Ectodermal cell (in vitro differentiated cells): ENCODE data around the gene TNS3. TPM values are rescaled to one million over a fixed set of nuclear protein-coding genes. Genes with fewer than 3 reads are reported as not detected.

Experiments
- H3K27ac ChIP-seq: 2 replicates; pipeline ENCODE4 v1.7.0; 2013; ENCODE audit warnings: mild to moderate bottlenecking, low read depth, low read length; ENCODE audit not compliant: insufficient read depth, poor library complexity, severe bottlenecking
- H3K27me3 ChIP-seq: 2 replicates; pipeline ENCODE4 v1.7.0; 2013; ENCODE audit warnings: mild to moderate bottlenecking, low read length; ENCODE audit not compliant: insufficient read depth, control insufficient read depth, poor library complexity, severe bottlenecking
- H3K36me3 ChIP-seq: one replicate; pipeline ENCODE4 v1.7.0; 2013; ENCODE audit warnings: low read length; ENCODE audit not compliant: control insufficient read depth, insufficient read depth
- H3K4me1 ChIP-seq: one replicate; pipeline ENCODE4 v1.7.0; 2013; ENCODE audit warnings: low read length; ENCODE audit not compliant: control insufficient read depth, insufficient read depth
- H3K4me3 ChIP-seq: 2 replicates; pipeline ENCODE4 v1.7.0; 2013; ENCODE audit warnings: low read depth, low read length, control low read depth; ENCODE audit not compliant: insufficient read depth
- H3K9me3 ChIP-seq: 2 replicates; pipeline ENCODE4 v1.7.0; 2013; ENCODE audit warnings: mild to moderate bottlenecking, low read length, moderate library complexity; ENCODE audit not compliant: control insufficient read depth
- WGBS, 2 experiments: methylation state at CpG; one replicate each; pipeline ENCODE4 v1.1.7; 2013; ENCODE audit warnings: missing lambda C conversion rate in 2 of 2; 5-methylcytosine and 5-hydroxymethylcytosine counted together
- polyA plus RNA-seq, 4 experiments: library from polyadenylated mRNA; stranded (reverse); fragments of 50-300 nt; gene quantifications; one replicate each; pipeline ENCODE4 v1.2.3, GENCODE V29; 2013

TNS3 gene
- 32.8 TPM for polyA plus RNA-seq (2013, experiment 1 of 4)
- polyA plus RNA-seq (2013, experiment 2 of 4): 36.5 TPM
- polyA plus RNA-seq (2013, experiment 3 of 4): 19.4 TPM
- polyA plus RNA-seq (2013, experiment 4 of 4): 22.0 TPM

DNA sequence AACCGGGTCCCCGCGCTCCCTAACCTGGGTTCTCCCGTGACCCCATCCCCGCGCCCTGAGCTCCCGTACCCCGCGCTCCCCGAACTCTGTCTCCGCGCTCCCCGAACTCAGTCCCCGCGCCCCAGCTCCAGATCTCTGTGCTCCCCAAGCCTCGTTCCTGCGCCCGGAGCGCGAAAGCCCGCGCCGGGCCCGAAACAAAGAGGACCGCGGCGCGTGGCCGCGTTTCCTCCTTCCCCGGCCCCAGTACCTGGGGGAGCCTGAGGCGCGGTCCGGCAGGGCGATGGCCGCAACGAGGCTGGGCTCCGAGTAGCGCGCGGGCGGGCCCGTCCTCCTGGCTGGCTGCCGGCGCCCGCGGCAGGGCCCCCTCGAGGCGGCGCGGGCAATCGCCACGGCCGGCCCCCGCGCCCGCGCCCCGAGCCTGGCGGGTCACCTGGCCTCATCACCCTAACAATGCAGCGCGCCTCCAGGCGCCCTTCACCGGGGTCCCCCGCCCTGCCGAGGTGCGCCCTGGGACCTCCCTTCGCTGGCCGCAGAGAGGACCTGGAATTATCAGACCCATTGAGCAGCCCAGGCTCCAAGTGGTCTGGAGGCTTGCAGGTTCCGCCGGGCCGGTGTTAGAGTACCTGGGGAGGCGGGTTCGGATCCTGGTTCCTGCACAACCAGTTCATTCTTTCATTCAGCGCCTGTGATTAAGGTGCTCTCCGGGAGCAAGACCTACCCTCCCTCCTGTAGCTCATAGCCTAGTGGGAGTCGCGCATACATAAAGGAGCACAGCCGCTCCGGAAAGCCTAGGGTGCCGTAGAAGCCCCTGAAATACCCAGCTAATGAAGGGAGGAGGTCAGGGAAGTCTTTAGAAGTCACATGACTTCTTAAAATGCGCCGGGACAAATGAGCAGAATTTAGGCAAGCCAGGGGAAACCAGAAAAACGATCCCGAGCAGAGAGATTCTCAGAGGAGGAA, at the start of gene TNS3:
Gene TNS3 (minus strand): TSS at position 308 of the 960 bp plus-strand sequence. CDS start 142,475 bp downstream, outside the sequence.
- H3K27ac ChIP-seq: no peak within 1 kb of the TSS
- H3K36me3 ChIP-seq: no peaks in the 10 kb centered on the region
- no peaks in the 10 kb centered on the region for H3K9me3 ChIP-seq
- WGBS, 2 experiments: 3% methylated on average over 85 of the region's 85 CpGs
- peaks cover 19% of the 10 kb centered on the region for H3K4me1 ChIP-seq
- H3K27me3 ChIP-seq: peaks cover 10% of the 10 kb centered on the region
- peak within 1 kb of the TSS; percentile 77 for H3K4me3 ChIP-seq

DNA sequence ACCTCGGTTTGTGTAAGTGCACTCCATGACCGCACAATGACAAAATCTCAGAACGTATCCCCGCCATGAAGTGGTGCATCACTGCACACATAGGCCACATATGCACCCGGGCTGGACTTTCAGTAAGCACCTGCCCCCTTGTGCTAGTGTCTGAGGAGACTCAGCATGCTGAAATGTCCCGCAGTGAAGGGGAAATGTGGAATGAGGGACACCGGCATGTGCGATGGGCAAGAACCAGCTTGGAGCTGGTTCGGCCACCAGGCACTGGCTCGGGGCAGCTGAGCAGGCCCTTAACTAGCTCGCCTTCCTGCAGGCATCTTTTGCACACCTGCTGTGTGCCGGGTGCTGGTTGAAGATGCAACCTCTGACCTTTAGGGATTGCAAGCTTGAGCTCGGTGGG, 49.8 kb upstream of the TNS3 start:
- H3K36me3 ChIP-seq: no peaks in the 10 kb centered on the region
- H3K4me3 ChIP-seq: no peak overlapping the region
- no peaks in the 10 kb centered on the region for H3K9me3 ChIP-seq
- no peak overlapping the region for H3K27ac ChIP-seq
- peaks cover 25% of the 10 kb centered on the region for H3K4me1 ChIP-seq
- WGBS, 2 experiments: 93% methylated on average over 13 of the region's 13 CpGs
- no peaks in the 10 kb centered on the region for H3K27me3 ChIP-seq

DNA sequence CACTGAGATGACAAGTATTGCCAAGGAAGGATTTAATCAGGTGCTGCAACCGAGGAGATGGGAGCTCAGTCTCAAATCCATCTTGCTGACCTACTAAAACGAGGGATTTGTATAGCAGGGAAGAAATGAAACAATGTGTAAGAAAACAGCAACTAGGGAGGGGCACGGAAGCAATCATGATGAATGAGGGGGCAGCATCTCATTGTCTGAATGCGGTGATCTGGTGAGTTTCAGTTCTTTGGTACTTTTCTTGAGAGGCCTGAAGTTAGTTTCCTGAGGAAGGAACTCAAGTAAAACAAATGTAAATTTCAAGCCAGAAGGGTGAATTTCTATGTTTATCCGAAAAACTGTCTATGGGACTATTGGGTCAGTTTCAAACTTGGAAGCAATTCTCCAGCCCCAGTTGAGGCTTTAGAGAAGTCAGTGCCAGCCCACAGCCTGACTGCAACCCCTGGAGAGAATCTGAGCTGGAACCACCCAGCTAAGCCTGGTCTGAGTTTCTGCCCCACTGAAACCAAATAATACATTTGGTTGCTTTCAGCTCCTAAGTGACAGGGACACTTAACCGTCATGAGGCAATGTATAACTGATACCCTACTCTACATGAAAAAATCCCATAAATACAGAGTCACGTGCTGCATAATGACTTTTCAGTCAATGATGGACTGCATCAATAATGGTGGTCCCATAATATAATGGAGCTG, 45.8 kb upstream of the TNS3 start:
- 92 to 94% methylated on average over 7 of the region's 7 CpGs for WGBS, 2 experiments
- no peak overlapping the region for H3K27ac ChIP-seq
- H3K27me3 ChIP-seq: no peaks in the 10 kb centered on the region
- H3K36me3 ChIP-seq: no peaks in the 10 kb centered on the region
- H3K4me3 ChIP-seq: no peak overlapping the region
- H3K9me3 ChIP-seq: no peaks in the 10 kb centered on the region
- peaks cover 11% of the 10 kb centered on the region for H3K4me1 ChIP-seq

DNA sequence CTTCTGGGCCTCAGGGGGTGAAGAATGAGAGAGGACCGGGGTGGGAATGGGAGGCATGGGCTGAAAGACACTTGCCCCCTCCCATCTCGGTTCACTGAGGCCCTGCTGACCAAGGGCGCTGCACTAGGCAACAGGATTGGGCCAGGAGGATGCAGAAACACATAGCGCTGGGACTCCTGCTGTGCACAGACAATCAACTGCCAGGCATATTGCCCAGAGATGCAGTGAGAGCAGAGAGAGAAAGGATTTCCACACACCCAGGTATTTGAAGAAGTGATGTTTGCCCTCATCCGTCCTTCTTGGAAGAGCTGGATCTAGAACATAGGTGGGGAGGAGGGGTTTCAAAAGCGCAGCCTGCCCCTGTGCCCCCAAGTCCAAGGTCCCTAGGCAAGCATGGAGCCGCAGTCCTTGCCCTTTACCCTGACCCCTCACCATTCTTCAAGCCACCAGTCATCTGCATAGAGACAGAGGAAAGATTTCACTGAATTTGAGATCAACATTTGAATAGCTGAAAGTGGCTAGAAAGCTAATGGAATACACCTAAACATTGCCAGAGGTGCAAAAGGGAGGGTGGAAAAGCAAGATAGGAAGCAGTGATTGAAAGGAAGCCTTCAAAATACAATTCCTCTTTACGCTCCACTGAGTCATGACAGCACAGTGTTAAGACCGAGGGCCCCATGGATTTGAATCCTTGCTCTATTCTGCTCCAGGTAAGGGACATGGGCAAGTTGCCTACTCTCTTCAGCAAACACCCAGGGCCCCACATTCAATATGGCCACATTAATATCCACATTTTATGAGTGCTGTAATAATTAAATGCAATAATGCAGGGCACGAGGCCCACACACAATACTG, 44.2 kb upstream of the TNS3 start:
- Histone ChIP-seq H3K27ac (no peak overlapping the region), H3K4me1 (peaks cover 14% of the 10 kb centered on the region), H3K36me3 (no peaks in the 10 kb centered on the region), H3K27me3 (no peaks in the 10 kb centered on the region), H3K9me3 (no peaks in the 10 kb centered on the region), H3K4me3 (no peak overlapping the region)
- WGBS, 2 experiments: 53 to 58% methylated on average over 10 of the region's 10 CpGs

DNA sequence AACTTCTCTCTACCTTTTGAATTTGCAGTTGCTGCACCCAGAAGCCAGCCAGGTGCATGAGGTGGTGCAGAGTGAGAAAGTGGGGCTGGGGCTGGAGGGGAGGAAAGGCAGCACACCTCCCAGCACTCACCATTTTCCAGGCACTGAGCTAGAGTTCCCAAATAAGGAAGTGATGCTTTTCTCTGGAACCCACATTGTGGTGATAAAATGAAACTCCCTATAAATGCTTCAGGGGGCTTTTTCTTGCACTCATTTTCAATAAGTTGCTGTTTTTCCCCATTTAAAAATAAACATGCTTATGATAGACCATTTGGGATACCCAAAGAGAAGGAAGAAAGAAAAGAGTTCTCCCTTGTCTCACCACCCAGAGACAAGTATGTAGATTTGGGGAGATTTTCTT, 42.8 kb upstream of the TNS3 start:
- H3K9me3 ChIP-seq: no peaks in the 10 kb centered on the region
- H3K36me3 ChIP-seq: no peaks in the 10 kb centered on the region
- H3K27me3 ChIP-seq: no peaks in the 10 kb centered on the region
- H3K4me3 ChIP-seq: no peak overlapping the region
- H3K4me1 ChIP-seq: peaks cover 14% of the 10 kb centered on the region
- no peak overlapping the region for H3K27ac ChIP-seq

DNA sequence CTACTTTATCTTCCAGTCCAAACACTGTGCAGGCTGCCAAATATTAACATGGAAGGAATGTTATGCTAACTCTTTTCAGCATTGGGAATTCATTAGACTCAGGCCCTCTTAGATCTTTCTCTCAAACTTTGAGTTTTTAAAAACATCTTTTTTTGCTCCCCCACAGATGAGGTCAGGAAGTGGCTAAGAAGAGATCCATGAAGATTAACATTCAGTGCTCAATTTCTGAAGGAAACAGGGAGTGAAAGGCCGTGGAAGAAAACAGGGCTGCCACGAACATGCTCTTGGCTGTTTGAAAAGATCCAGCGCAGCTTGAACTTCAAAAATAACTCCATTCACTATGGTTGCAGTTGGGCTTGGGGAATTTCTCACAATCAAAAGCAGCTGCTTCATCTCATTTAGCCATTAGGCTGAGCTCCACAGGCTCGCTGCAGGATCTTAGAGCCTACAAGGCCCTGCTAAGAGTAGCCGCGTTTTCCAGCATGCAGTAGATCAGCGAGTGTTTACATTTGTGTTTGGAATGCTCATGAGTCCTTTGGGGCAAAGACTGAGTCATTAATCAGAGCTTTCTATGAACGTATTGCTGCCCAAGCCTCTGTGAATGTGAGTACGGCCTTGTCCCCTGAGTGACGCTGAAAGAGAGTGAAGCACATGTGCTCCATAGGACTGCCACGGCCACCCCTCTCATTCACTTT, 41.2 kb upstream of the TNS3 start:
- no peak overlapping the region for H3K4me3 ChIP-seq
- WGBS, 2 experiments: 74 to 77% methylated on average over 11 of the region's 11 CpGs
- no peaks in the 10 kb centered on the region for H3K27me3 ChIP-seq
- H3K36me3 ChIP-seq: no peaks in the 10 kb centered on the region
- no peak overlapping the region for H3K27ac ChIP-seq
- H3K4me1 ChIP-seq: peaks cover 14% of the 10 kb centered on the region
- H3K9me3 ChIP-seq: no peaks in the 10 kb centered on the region

DNA sequence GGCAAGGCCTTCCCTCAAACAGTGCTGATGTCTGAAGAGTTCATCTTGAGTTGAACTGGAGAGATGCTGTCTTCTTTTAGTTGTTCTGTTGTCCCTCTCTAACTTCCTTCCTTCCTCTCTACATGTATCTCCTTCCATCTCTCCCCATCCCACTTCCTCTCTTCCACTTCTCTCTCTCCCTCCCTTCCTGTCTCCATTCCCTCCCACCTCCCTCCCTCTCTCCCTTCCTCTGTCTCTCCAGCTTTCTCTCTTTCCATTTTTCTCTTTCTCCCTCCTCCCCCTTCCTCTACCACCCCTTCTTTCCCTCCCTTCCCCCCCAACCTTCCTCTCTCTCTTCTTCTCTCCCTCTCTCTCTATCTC, 40.7 kb upstream of the TNS3 start:
- Histone ChIP-seq H3K4me1 (peaks cover 14% of the 10 kb centered on the region), H3K9me3 (no peaks in the 10 kb centered on the region), H3K27ac (no peak overlapping the region), H3K4me3 (no peak overlapping the region), H3K36me3 (no peaks in the 10 kb centered on the region), H3K27me3 (no peaks in the 10 kb centered on the region)

DNA sequence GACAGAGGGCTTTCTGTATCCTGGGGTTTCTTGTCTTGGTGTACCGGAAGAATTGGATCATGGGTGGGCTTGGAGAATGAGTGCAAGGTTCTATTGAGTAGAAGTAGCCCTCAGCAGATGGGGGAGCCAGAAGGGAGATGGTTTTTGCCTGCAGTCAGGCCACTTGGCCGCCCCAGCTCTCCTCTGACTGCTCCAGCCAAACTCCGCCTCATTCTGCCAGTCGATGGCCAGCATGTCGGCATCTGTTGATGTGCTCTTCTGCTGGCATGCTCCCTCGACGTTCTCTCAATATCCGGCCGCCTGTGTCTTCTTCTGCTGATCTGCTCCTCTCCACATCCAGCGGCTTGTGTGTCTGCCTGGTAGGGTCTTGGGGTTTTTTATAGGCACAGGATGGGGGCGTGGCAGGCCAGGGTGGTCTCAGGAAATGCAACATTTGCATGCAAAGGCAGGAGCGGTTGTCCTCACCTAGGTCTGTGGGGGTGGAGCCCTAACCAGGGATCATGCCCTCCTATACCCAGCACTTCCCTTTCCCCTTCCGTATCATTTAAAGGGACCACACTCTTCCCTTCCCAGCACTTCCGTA, 40.2 kb upstream of the TNS3 start:
- Histone ChIP-seq H3K4me3 (no peak overlapping the region), H3K27ac (no peak overlapping the region), H3K27me3 (no peaks in the 10 kb centered on the region), H3K4me1 (peaks cover 14% of the 10 kb centered on the region), H3K36me3 (no peaks in the 10 kb centered on the region), H3K9me3 (no peaks in the 10 kb centered on the region)
- 84 to 86% methylated on average over 14 of the region's 14 CpGs for WGBS, 2 experiments

DNA sequence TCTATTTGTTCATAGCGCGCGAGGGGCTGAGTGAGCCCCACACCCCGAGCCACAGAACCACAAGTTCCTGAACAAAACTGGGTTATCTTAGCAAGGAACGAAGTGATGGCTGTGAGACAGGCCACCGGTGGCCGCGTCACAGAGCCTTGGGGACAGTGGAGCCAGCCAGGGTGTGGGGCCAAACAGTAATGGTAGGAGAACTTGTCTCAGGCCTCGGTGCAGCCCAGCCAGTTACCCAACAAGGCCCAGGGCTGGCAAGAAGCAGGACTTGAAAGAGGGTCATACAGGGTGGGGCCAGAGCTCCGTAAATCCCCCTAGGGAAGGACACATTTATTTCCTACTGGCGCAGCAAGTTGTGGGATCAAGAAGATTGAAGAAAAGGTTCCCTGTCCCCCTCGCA, 39.4 kb upstream of the TNS3 start:
- Histone ChIP-seq H3K27ac (no peak overlapping the region), H3K36me3 (no peaks in the 10 kb centered on the region), H3K9me3 (no peaks in the 10 kb centered on the region), H3K4me1 (peaks cover 14% of the 10 kb centered on the region), H3K27me3 (no peaks in the 10 kb centered on the region), H3K4me3 (no peak overlapping the region)
- 95 to 96% methylated on average over 12 of the region's 12 CpGs for WGBS, 2 experiments
